Measurements from ENCODE around the gene SPATA25.

The SPATA25 gene

GRCh38 chr20:45919542-45920399, 32.3 kb upstream of the SPATA25 start:
- H3K27ac ChIP-seq, result no peak overlapping the region
- TF ChIP-seq CTCF (IDR thresholded peaks at IDR 0.05) (no peak), ZFX (IDR thresholded peaks at IDR 0.05; ENCODE audit: borderline replicate concordance) (no peak)

- no peak overlapping the region for H3K27ac ChIP-seq
- no peak for TF ChIP-seq CTCF (IDR thresholded peaks at IDR 0.05)
- no peak for TF ChIP-seq ZFX (IDR thresholded peaks at IDR 0.05; ENCODE audit: borderline replicate concordance)
Observed at GRCh38 chr20:45918779-45919537, 31.5 kb upstream of the SPATA25 start.

GRCh38 chr20:45918182-45918737, 30.8 kb upstream of the SPATA25 start:
- TF ChIP-seq CTCF (IDR thresholded peaks at IDR 0.05) (no peak), ZFX (IDR thresholded peaks at IDR 0.05; ENCODE audit: borderline replicate concordance) (no peak)
- no peak overlapping the region for H3K27ac ChIP-seq

DNA sequence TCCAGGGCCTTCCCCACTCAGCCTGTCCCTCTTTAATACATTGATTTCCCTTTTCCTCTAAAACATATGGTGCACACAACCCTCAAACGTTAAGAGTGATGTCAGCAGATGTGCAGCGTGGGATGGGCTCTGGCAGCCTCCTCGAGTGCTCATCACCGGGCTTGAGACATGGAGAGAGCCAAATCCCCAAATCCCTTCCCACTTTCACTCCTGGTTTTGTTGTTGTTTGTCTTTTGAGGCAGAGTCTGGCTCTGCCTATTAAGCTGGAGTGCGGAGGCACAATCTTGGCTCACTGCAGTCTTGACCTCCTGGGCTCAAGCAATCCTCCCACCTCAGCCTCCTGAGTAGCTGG, 30.3 kb upstream of the SPATA25 start:
- no peak overlapping the region for H3K27ac ChIP-seq
- TF ChIP-seq ZFX (IDR thresholded peaks at IDR 0.05; ENCODE audit: borderline replicate concordance) (no peak), CTCF (IDR thresholded peaks at IDR 0.05) (no peak)

DNA sequence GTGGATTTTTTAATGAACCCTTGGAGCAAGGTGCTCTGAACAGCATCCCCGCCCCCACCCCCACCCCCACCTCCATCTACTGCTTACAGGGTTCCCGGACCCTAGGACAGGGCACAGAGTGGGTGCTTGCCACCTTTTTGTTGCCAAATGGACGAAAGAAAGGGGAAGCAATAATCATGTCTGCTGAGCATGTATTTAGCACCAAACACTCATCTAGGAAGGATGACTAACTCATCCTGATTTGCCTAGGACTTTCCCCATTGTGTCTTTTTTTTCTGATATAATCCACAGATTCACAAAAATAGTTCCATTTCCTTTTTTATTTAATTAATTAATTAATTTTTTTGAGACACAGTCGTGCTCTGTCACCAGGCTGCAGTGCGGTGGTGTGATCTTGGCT, 25.7 kb upstream of the SPATA25 start:
- TF ChIP-seq ZFX (IDR thresholded peaks at IDR 0.05; ENCODE audit: borderline replicate concordance), result no peak
- TF ChIP-seq CTCF (IDR thresholded peaks at IDR 0.05), result no peak
- H3K27ac ChIP-seq, result no peak overlapping the region

DNA sequence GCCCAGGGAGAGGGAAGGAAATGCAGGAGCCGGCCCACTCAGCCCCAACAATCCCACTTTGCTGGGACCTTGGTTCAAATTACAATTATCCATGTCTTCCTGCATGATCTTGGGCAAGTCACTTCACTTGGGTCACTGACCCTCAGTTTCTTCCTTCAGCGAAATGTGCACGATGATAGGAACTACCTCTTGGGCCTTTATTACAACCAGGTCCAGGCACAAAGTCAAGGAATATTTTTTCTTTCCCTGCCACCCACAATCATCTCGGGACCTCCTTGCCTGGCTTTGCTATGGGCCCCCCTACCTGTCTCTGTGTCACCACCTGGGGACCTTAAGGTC, 24.9 kb upstream of the SPATA25 start:
- no peak overlapping the region for H3K27ac ChIP-seq
- TF ChIP-seq CTCF (IDR thresholded peaks at IDR 0.05) (no peak), ZFX (IDR thresholded peaks at IDR 0.05; ENCODE audit: borderline replicate concordance) (no peak)
